ENCODE data around the gene DEFB123.

DNA sequence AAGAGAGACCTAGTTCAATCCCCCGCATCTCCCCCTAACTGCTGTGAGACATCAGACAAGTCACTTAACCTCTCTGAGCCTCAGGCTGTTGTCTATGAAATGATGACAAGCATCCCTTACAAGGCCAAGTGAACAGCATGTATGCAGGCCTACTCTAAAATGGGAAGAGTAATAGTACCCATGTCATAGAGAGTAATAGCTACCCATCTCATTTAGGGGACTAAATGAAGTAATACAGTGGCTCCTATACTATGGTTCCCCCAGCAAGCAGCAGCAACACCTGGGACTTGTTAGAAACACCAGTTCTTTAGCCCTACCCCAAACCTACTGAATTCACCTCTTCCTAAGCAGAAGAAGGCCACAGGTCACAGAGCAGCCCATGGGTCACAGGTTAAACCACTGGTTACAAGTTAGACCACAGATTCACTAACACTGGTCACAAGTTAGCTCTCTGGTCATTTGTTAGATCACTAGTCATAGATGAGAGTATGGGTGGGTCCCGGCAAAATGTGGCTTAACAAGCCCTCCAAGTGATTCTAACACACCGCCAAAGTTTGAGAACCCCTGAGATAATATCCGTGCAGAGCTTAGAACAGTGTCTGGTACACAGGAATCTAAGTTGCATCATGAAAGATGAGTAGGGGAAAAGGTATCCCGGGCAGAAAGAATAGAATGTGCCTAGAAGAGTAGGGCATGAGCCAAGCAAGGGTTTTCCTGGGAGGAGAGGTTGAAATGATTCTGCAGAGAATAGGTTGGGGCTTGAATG lies 33.1 kb downstream of the DEFB123 start:
- TF ChIP-seq POLR2AphosphoS5 (IDR thresholded peaks at IDR 0.05; ENCODE audit: low read depth, low read length) (no peak), PAX5 (IDR thresholded peaks at IDR 0.05; ENCODE audit: insufficient read depth, low read length, severe bottlenecking) (no peak), TAF1 (IDR thresholded peaks at IDR 0.05; ENCODE audit: low read depth, low read length) (no peak), POLR2A (IDR thresholded peaks at IDR 0.05; ENCODE audit: low read depth, low read length) (no peak), SPI1 (IDR thresholded peaks at IDR 0.05; ENCODE audit: low read depth, low read length) (no peak)
